Lower leg skin (tissue), 3 donors: ENCODE measurements around the gene SCTR.

Experiments used
- CTCF ChIP-seq, 3 donors: fragments of 450-650 bp; IDR thresholded peaks; one replicate each; pipeline ENCODE4 v1.5.1; 2016; ENCODE audit warnings: antibody characterized with exemption in 3 of 3, mild to moderate bottlenecking in 3 of 3, moderate library complexity in 2 of 3
- POLR2A ChIP-seq, 2 donors: fragments of 450-650 bp; IDR thresholded peaks; one replicate each; pipeline ENCODE4 v1.6.1; 2016 to 2017; ENCODE audit warnings: antibody characterized with exemption in 2 of 2, mild to moderate bottlenecking in 1 of 2, moderate library complexity in 1 of 2

GRCh38 chr2:119475857-119476244 lies 48.4 kb downstream of the SCTR start:
- TF ChIP-seq CTCF (IDR thresholded peaks at IDR 0.05) (no peak), POLR2A (IDR thresholded peaks at IDR 0.05) (no peak)
